ENCODE data around the gene OR52E4.

Gene OR52E4

DNA sequence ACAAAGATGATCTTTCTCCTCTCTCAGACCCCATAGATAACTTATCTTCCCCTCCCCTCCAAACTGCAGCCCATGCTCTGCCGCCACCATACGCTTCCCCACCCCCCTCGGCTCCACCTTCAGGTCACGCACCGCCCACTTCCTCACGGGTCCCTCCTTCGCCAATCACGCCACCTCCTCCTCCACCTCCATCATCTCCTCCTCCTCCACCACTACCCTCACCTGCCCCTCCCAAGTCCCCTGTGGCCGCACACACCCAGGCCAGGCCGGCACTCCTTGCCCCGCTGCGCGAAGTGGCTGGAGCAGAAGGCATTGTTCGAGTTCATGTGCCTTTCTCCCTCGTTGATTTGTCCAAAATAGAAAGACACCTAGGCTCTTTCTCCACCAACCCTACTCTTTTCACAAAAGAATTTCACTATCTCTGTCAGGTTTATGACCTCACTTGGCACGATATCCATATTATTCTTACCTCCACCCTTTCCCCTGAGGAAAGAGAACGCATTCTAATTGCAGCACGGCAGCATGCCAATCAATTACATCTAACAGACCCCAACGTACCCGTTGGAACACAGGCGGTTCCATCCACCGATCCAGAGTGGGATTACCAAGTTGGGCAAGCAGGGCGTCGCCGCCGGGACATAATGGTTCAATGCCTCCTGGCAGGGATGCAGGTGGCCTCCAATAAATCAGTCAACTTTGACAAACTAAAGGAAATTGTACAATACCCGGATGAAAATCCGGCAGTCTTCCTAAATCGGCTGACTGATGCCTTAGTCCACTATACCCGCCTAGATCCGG, 49.3 kb downstream of the OR52E4 start:
- DNase-seq = no peak

- DNase-seq = no peak
Measured at GRCh38 chr11:5930614-5931013, 50.2 kb downstream of the OR52E4 start.

DNA sequence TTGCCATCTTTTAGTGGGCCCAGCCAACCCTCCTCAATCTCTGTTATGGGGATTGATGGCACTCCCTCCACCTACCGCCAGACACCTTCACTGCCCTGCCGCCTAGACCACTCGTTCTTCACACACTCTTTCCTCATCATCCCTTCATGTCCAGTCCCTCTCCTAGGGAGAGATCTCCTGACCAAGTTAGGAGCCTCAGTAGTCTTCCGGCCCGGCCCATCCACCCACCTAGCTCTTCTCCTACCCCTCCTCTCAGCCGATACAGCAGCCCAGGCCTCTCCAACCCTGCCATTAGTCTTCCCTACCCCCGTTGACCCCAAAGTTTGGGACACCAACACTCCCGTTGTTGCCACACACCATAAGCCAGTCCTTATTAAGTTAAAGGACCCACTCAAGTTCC, 50.6 kb downstream of the OR52E4 start:
- DNase-seq = no peak

- no peak for DNase-seq
Measured at GRCh38 chr11:5932671-5933070, 52.2 kb downstream of the OR52E4 start.

GRCh38 chr11:5933116-5933515, 52.7 kb downstream of the OR52E4 start:
- DNase-seq = no peak

Data from KG1 (cell line).